ENCODE results near the gene DYNC2H1.

DNA sequence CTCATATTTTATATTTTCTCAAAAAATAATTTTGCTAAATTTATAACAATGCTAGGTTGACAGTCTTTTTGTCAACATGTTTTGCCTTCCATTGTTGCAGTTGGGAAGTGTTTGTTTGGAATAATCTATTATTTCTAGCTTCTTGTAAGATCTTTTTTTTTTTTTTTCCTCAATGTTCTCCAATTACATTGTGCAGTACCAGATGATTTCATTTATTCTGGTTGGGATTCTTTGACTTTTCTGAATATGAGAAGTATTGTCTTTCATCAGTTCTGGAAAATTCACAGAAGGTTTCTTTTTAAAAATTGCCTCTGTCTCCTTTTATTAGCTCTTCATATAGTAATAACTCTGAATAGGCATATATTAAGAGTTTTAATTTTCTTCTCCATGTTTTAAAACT lies 245.4 kb downstream of the DYNC2H1 start:
- TF ChIP-seq, protein P1, sequence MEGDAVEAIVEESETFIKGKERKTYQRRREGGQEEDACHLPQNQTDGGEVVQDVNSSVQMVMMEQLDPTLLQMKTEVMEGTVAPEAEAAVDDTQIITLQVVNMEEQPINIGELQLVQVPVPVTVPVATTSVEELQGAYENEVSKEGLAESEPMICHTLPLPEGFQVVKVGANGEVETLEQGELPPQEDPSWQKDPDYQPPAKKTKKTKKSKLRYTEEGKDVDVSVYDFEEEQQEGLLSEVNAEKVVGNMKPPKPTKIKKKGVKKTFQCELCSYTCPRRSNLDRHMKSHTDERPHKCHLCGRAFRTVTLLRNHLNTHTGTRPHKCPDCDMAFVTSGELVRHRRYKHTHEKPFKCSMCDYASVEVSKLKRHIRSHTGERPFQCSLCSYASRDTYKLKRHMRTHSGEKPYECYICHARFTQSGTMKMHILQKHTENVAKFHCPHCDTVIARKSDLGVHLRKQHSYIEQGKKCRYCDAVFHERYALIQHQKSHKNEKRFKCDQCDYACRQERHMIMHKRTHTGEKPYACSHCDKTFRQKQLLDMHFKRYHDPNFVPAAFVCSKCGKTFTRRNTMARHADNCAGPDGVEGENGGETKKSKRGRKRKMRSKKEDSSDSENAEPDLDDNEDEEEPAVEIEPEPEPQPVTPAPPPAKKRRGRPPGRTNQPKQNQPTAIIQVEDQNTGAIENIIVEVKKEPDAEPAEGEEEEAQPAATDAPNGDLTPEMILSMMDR (IDR thresholded peaks at IDR 0.05) = no peak
- TF ChIP-seq POLR2A (IDR thresholded peaks at IDR 0.05) = no peak
